Stimulated activated CD8-positive, alpha-beta memory T cell treated with anti-CD3 and anti-CD28 coated beads, Interleukin-12 subunit alpha, Interleukin-12 subunit beta, amount 100 ng/mL, for 24 hours (primary cell): ENCODE data around the gene ZNF518B.

Experiments used
- DNase-seq: peaks from one replicate; pipeline ENCODE4 v3.0.0-alpha.2; 2020; ENCODE audit errors: extremely low read depth

The ZNF518B gene

GRCh38 chr4:10457255-10457801 lies at the start of gene ZNF518B:
Gene ZNF518B, minus strand, starts transcription at chr4:10457426. Its CDS starts 11,098 bp downstream, at chr4:10446328.
- DNase-seq: no peak

- no peak for DNase-seq
These were observed 48.9 kb upstream of the ZNF518B start for GRCh38 chr4:10506077-10506476.

GRCh38 chr4:10504570-10505179 lies 47.4 kb upstream of the ZNF518B start:
- DNase-seq: no peak

- DNase-seq: no peak
These were observed 45.5 kb upstream of the ZNF518B start for GRCh38 chr4:10502717-10503116.

- no peak for DNase-seq
These were observed 43.5 kb upstream of the ZNF518B start for GRCh38 chr4:10500776-10501175.

GRCh38 chr4:10496200-10496599 lies 39.0 kb upstream of the ZNF518B start:
- DNase-seq: no peak

- DNase-seq: no peak
These were observed 38.4 kb upstream of the ZNF518B start for GRCh38 chr4:10495651-10496050.

GRCh38 chr4:10492464-10492863 lies 35.2 kb upstream of the ZNF518B start:
- DNase-seq: no peak

GRCh38 chr4:10491401-10491800 lies 34.2 kb upstream of the ZNF518B start:
- DNase-seq: no peak

GRCh38 chr4:10490996-10491395 lies 33.8 kb upstream of the ZNF518B start:
- no peak for DNase-seq

- no peak for DNase-seq
These were observed 25.7 kb upstream of the ZNF518B start for GRCh38 chr4:10482913-10483312.

GRCh38 chr4:10480616-10481015 lies 23.4 kb upstream of the ZNF518B start:
- no peak for DNase-seq

- no peak for DNase-seq
These were observed 21.4 kb upstream of the ZNF518B start for GRCh38 chr4:10478621-10479020.

- DNase-seq: no peak
These were observed 13.3 kb upstream of the ZNF518B start for GRCh38 chr4:10470505-10470904.

GRCh38 chr4:10466161-10466560 lies 8.9 kb upstream of the ZNF518B start:
- DNase-seq: no peak

- no peak for DNase-seq
These were observed 5.7 kb upstream of the ZNF518B start for GRCh38 chr4:10462876-10463275.

GRCh38 chr4:10461850-10462400 lies 4.7 kb upstream of the ZNF518B start:
- no peak for DNase-seq

- no peak for DNase-seq
These were observed 4.0 kb upstream of the ZNF518B start for GRCh38 chr4:10461091-10461849.

GRCh38 chr4:10460313-10461047 lies 3.3 kb upstream of the ZNF518B start:
- no peak for DNase-seq

- DNase-seq: no peak
These were observed 2.1 kb upstream of the ZNF518B start for GRCh38 chr4:10459305-10459704.

- DNase-seq: no peak
These were observed 951 bp upstream of the ZNF518B start for GRCh38 chr4:10458177-10458576.

GRCh38 chr4:10456595-10457254 lies 501 bp downstream of the ZNF518B start:
- DNase-seq: no peak
